GM21367 (cell line): Measurements from ENCODE around the gene PDZD4.

Source experiments
- ATAC-seq: cut with Tn5 transposase; IDR thresholded peaks from one replicate; pipeline ENCODE4 v1.9.1; 2021; ENCODE audit not compliant: unreplicated experiment

PDZD4 gene

DNA sequence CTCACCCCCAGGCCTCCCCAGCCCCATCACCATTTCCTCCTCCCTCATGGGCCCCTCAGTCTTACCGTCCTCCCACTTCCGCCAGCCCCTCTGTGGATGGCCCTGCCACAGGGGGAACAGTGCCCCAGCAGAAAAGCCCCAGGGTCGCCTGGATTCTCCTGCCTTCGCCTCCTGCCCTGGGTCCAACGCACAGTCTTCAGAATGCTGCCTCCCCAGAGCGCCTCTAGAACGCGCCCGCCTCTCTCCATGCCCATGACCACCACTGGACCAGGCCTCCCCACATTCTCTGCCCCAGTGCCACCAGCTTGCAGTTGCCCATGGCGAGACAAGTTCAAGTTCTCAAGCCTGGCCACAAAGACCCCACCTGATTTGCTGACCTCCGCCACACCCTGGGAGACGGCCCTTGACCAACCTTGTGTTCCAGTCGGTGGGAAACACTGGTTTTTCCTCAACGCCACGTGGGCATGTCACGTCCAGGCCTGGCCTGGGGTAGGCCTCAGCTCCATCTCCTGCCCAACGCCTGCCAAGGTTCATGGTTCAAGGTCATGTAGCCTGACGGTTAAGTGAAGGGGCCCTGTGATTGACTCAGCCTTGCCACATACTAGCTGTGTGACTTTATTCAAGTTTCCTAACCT lies 66.9 kb downstream of the PDZD4 start:
- ATAC-seq, result no peak

DNA sequence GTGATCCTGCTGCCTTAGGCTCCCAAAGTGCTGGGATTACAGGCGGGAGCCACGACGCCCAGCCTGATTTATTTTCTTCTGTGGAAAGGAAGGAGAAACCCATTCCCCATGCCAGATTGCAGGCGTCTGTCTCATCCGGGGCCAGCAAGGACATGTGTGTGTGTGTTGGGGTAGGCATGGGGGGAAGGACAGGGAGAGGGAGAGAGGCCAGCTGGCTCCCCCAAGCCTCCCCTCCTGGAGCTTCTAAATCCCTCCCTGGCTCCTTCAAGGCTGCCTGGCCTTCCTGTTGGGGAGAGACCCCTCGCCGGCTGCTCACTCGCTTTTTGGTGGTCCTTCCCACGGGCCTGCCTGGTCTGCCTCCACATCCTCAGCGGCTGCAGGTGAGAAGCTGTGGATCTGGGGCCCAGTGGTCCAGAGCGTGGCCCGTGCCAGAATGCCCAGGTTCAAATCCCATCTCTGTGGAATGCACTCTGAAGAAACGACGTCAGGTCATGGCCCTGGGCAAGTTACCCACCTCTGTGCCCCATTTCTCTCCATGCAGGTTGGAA lies 67.6 kb downstream of the PDZD4 start:
- ATAC-seq, result no peak

DNA sequence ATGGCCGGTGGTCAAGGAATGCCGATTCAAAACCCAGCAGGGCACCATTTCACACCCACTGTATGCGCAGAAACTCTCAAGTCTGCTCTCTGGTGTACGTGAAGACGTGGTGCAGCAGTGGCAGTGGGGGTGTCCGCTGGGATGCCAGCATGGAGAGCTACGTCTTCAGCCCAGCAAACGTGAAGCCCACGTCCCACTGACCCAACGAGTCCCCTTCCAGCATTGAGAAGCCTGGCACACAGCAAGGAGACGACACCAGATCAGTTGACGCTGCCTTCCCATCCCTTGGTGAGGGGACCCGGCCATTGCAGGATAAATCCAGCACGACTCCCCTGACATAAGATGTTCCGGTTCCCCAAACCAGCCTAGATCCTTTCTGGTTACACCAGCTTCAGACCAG lies 68.5 kb downstream of the PDZD4 start:
- no peak for ATAC-seq

DNA sequence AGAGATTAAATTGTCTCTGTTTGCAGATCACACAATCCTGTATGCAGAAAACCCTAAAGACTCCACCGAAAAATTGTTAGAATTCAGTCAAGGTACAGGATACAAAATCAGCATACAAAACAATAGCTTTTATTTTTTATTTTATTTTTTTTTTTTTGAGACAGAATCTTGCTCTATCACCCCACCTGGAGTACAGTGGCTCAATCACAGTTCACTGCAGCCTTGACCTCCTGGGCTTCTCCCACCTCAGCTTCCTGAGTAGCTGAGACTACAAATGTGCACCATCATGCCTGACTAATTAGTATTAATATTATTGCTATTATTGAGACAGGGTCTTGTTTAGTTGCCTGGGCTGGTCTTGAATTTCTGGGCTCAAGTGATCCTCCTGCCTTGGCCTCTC lies 75.2 kb downstream of the PDZD4 start:
- ATAC-seq, result no peak
